CD14-positive monocyte (primary cell): ENCODE measurements around the gene SOX15. TPM values are rescaled to one million over a fixed set of nuclear protein-coding genes. Genes with fewer than 3 reads are reported as not detected.
A peak's percentile ranks its signal among the peaks of the same experiment; 100 is the strongest.

Source experiments
- DNase-seq, 3 donors: peaks; one replicate each; pipeline ENCODE4 v3.0.0-alpha.2; 2011 to 2022
- H2AFZ ChIP-seq: 2 replicates; pipeline ENCODE4 v1.6.0; 2012; ENCODE audit warnings: mild to moderate bottlenecking, low read depth, low read length, inconsistent platforms; ENCODE audit not compliant: insufficient read depth, poor library complexity, severe bottlenecking
- H3K27ac ChIP-seq, 2 donors: 1 replicate in 1 of 2; 2 replicates in 1 of 2; pipeline ENCODE4 v1.5.1; 2012 to 2013; ENCODE audit warnings: low read length in 2 of 2, control low read depth in 1 of 2, inconsistent platforms in 1 of 2, low read depth in 1 of 2, mild to moderate bottlenecking in 1 of 2
- H3K27me3 ChIP-seq, 2 donors: one replicate each; pipeline versions ENCODE4 v1.6.0 to v1.6.1; 2011 to 2013; ENCODE audit warnings: low read length in 2 of 2; ENCODE audit not compliant: control insufficient read depth in 2 of 2, insufficient read depth in 2 of 2
- H3K36me3 ChIP-seq, 2 donors: replicated peaks in 1 of 2; 1 replicate in 1 of 2; 2 replicates in 1 of 2; pipeline versions ENCODE4 v1.5.1 to v1.6.1; 2012 to 2013; ENCODE audit warnings: low read length in 2 of 2, control low read depth in 1 of 2, inconsistent platforms in 1 of 2, mild to moderate bottlenecking in 1 of 2; ENCODE audit not compliant: insufficient read depth in 2 of 2, control insufficient read depth in 1 of 2
- H3K4me1 ChIP-seq, 2 donors: 1 replicate in 1 of 2; 2 replicates in 1 of 2; pipeline versions ENCODE4 v1.5.1 to v1.6.1; 2012 to 2013; ENCODE audit warnings: low read length in 2 of 2, control low read depth in 1 of 2, inconsistent platforms in 1 of 2, mild to moderate bottlenecking in 1 of 2, moderate library complexity in 1 of 2; ENCODE audit not compliant: insufficient read depth in 2 of 2, control insufficient read depth in 1 of 2
- H3K4me2 ChIP-seq: replicated peaks from 2 replicates; pipeline ENCODE3; 2012; ENCODE audit warnings: low read length, moderate library complexity, mild to moderate bottlenecking; ENCODE audit not compliant: poor library complexity, severe bottlenecking; ENCODE audit errors: extremely low read depth
- H3K4me3 ChIP-seq, 3 experiments: fragments of 200-600 bp in 1 of 3; sonication (generic) in 1 of 3; replicated peaks in 1 of 3; 1 replicate in 2 of 3; 2 replicates in 1 of 3; pipeline ENCODE4 v1.5.1; 2011 to 2013; ENCODE audit warnings: low read length in 3 of 3, mild to moderate bottlenecking in 3 of 3, control low read depth in 2 of 3, low read depth in 2 of 3, inconsistent platforms in 1 of 3, moderate library complexity in 1 of 3
- H3K79me2 ChIP-seq: 2 replicates; pipeline ENCODE4 v1.6.0; 2012; ENCODE audit warnings: mild to moderate bottlenecking, control low read depth, inconsistent platforms, low read length, moderate library complexity; ENCODE audit not compliant: insufficient read depth
- H3K9ac ChIP-seq: 2 replicates; pipeline ENCODE4 v1.6.0; 2017; ENCODE audit warnings: low read length, mild to moderate bottlenecking; ENCODE audit not compliant: insufficient read depth, poor library complexity, severe bottlenecking
- H3K9me3 ChIP-seq, 2 donors: replicated peaks in 1 of 2; 1 replicate in 1 of 2; 2 replicates in 1 of 2; pipeline versions ENCODE4 v1.5.1 to v1.6.1; 2012 to 2013; ENCODE audit warnings: low read length in 2 of 2, control low read depth in 1 of 2; ENCODE audit not compliant: control insufficient read depth in 1 of 2, insufficient read depth in 1 of 2
- H4K20me1 ChIP-seq: 2 replicates; pipeline ENCODE4 v1.6.0; 2012; ENCODE audit warnings: mild to moderate bottlenecking, low read length, control low read depth, moderate library complexity; ENCODE audit not compliant: insufficient read depth
- H3K27ac Mint-ChIP-seq, 7 donors: one replicate each; pipeline ENCODE4 v1.8.0; 2020; ENCODE audit warnings: mild to moderate bottlenecking in 7 of 7, mixed read lengths in 7 of 7, moderate library complexity in 6 of 7, inconsistent platforms in 2 of 7
- H3K27me3 Mint-ChIP-seq, 3 donors: one replicate each; pipeline ENCODE4 v1.8.0; 2021 to 2022; ENCODE audit warnings: low read depth in 3 of 3, mild to moderate bottlenecking in 3 of 3, mixed read lengths in 3 of 3, moderate library complexity in 3 of 3, inconsistent platforms in 1 of 3
- H3K36me3 Mint-ChIP-seq, 2 donors: one replicate each; pipeline ENCODE4 v1.8.0; 2020; ENCODE audit warnings: mixed read lengths in 2 of 2, inconsistent platforms in 1 of 2, mild to moderate bottlenecking in 1 of 2
- H3K4me1 Mint-ChIP-seq: one replicate; pipeline ENCODE4 v1.8.0; 2020; ENCODE audit warnings: mild to moderate bottlenecking, mixed read lengths
- H3K4me3 Mint-ChIP-seq, 2 donors: one replicate each; pipeline ENCODE4 v1.8.0; 2020; ENCODE audit warnings: mild to moderate bottlenecking in 2 of 2, mixed read lengths in 2 of 2, moderate library complexity in 1 of 2
- H3K9me3 Mint-ChIP-seq, 7 donors: one replicate each; pipeline ENCODE4 v1.8.0; 2020 to 2022; ENCODE audit warnings: mixed read lengths in 7 of 7, mild to moderate bottlenecking in 6 of 7, moderate library complexity in 6 of 7, inconsistent platforms in 2 of 7
- WGBS: methylation state at CpG from one replicate; pipeline ENCODE4 v1.1.5; 2013; ENCODE audit warnings: missing lambda C conversion rate; ENCODE audit not compliant: insufficient coverage; 5-methylcytosine and 5-hydroxymethylcytosine counted together
- intact Hi-C, 2 donors: fragments of 100-400 bp; cut with micrococcal nuclease; formaldehyde crosslinking; loops; one replicate each; pipeline versions ENCODE4 v1.15.0 to v1.15.1; 2023
- polyA plus RNA-seq, 3 donors: library from polyadenylated mRNA; depleted of rRNA in 1 of 3; unstranded in 2 of 3; stranded (reverse) in 1 of 3; fragments of 300-500 nt in 2 of 3; fragments of >200 nt in 1 of 3; fragmentation: Illumina TruSeq in 2 of 3; gene quantifications; 1 replicate in 2 of 3; 2 replicates in 1 of 3; pipeline ENCODE4 v1.2.3, GENCODE V29; 2012 to 2021
- TF ChIP-seq, protein P1 (sequence below): fragments of 200-600 bp; IDR thresholded peaks from one replicate; pipeline ENCODE4 v1.8.0; 2022; ENCODE audit warnings: antibody characterized with exemption, mild to moderate bottlenecking

SOX15 gene
- polyA plus RNA-seq, 3 donors, result 0.86 to 1.2 (median 1.1) TPM

DNA sequence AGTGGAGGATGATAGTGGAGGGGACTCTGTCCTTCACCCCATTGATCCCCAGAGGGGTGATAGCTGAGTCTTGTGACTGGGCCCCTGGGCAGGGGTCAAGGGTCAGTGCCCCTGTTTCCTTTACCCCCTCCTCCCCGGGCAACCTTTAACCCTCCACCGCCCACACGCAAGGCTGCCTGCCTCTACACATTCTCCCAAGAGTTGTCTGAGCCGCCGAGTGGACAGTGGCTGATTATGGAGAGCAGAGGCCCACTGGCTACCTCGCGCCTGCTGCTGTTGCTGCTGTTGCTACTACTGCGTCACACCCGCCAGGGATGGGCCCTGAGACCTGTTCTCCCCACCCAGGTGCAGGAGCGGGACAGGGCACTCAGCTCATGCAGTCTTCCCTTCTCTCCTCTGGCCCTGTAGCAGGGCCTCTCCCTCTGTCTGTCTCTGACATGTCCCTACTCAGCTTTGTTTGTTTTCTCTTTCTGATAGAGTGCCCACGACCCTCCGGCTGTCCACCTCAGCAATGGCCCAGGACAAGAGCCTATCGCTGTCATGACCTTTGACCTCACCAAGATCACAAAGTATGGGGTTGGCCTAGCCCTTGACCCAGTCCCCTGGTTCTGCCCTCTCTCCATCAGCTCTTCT, 40.2 kb upstream of the SOX15 start, which contains the start of gene SHBG:
Gene SHBG, plus strand, starts transcription at position 197 of the 633 bp plus-strand sequence. Its CDS starts 38 bp downstream, at position 235.
- peak within 1 kb of the TSS in 4 of 7 donors; percentile 12 to 29 (median 14) for H3K27ac Mint-ChIP-seq
- H3K27me3 Mint-ChIP-seq, result peaks cover 1 to 3% (median 2%) of the 10 kb centered on the region in 3 donors
- Histone ChIP-seq H3K4me3 (no peak within 1 kb of the TSS), H4K20me1 (no peaks in the 10 kb centered on the region), H3K36me3 (no peaks in the 10 kb centered on the region), H3K4me2 (no peak within 1 kb of the TSS), H3K4me1 (peaks cover 23 to 26% of the 10 kb centered on the region in 2 donors), H3K27ac (no peak within 1 kb of the TSS), H3K27me3 (no peaks in the 10 kb centered on the region), H3K9ac (no peak within 1 kb of the TSS), H3K79me2 (peaks cover 13% of the 10 kb centered on the region), H3K9me3 (no peaks in the 10 kb centered on the region), H2AFZ (no peak within 1 kb of the TSS)
- peaks cover 0 to 3% (median 0%) of the 10 kb centered on the region in 7 donors for H3K9me3 Mint-ChIP-seq
- peaks cover 3 to 11% of the 10 kb centered on the region in 2 donors for H3K36me3 Mint-ChIP-seq
- DNase-seq, result no peak
- peaks cover 25% of the 10 kb centered on the region for H3K4me1 Mint-ChIP-seq
- TF ChIP-seq, protein P1, sequence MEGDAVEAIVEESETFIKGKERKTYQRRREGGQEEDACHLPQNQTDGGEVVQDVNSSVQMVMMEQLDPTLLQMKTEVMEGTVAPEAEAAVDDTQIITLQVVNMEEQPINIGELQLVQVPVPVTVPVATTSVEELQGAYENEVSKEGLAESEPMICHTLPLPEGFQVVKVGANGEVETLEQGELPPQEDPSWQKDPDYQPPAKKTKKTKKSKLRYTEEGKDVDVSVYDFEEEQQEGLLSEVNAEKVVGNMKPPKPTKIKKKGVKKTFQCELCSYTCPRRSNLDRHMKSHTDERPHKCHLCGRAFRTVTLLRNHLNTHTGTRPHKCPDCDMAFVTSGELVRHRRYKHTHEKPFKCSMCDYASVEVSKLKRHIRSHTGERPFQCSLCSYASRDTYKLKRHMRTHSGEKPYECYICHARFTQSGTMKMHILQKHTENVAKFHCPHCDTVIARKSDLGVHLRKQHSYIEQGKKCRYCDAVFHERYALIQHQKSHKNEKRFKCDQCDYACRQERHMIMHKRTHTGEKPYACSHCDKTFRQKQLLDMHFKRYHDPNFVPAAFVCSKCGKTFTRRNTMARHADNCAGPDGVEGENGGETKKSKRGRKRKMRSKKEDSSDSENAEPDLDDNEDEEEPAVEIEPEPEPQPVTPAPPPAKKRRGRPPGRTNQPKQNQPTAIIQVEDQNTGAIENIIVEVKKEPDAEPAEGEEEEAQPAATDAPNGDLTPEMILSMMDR, result no peak
- WGBS, result 95% methylated on average over 8 of the region's 13 CpGs
- H3K4me3 Mint-ChIP-seq, result no peak within 1 kb of the TSS
- intact Hi-C loops, result loop anchor here (5.0 kb wide), 1 partner anchor 57 kb away; the partner anchor contains the start of genes TP53 (in 2 of the 2) and WRAP53 (in 2 of the 2)

- Mint-ChIP-seq H3K27me3 (no peaks in the 10 kb centered on the region), H3K4me3 (peak within 1 kb of the TSS; percentile 92 to 93), H3K4me1 (peaks cover 18% of the 10 kb centered on the region), H3K36me3 (peaks cover 3 to 14% of the 10 kb centered on the region in 2 donors), H3K27ac (peak within 1 kb of the TSS; percentile 93 to 97 (median 95)), H3K9me3 (peaks cover 0 to 3% (median 0%) of the 10 kb centered on the region in 7 donors)
- Histone ChIP-seq H3K79me2 (peaks cover 13% of the 10 kb centered on the region), H3K4me1 (peaks cover 20 to 22% of the 10 kb centered on the region in 2 donors), H4K20me1 (no peaks in the 10 kb centered on the region), H3K36me3 (no peaks in the 10 kb centered on the region), H3K27me3 (no peaks in the 10 kb centered on the region), H3K27ac (peak within 1 kb of the TSS; percentile 87 to 94), H3K4me3 (peak within 1 kb of the TSS; percentile 69 to 97 (median 80)), H2AFZ (peak within 1 kb of the TSS; percentile 66), H3K9ac (peak within 1 kb of the TSS; percentile 93), H3K9me3 (no peaks in the 10 kb centered on the region), H3K4me2 (peak within 1 kb of the TSS; percentile 97)
- DNase-seq, result peak; percentile 88 to 92 (median 92)
- 0% methylated on average over 47 of the region's 54 CpGs for WGBS
- TF ChIP-seq, protein P1, result no peak
- intact Hi-C loops, result loop anchor here (5.0 kb wide), 1 partner anchor 60 kb away; the partner anchor contains the start of genes TP53 (in 2 of the 2) and WRAP53 (in 2 of the 2)
These were observed 37.6 kb upstream of the SOX15 start, which contains the start of gene SAT2 for GRCh38 chr17:7627250-7628121. Gene SAT2 (minus strand): TSS chr17:7627821. CDS start chr17:7627635, 186 bp downstream.
